ENCODE data around the gene CCDC70.

The CCDC70 gene

DNA sequence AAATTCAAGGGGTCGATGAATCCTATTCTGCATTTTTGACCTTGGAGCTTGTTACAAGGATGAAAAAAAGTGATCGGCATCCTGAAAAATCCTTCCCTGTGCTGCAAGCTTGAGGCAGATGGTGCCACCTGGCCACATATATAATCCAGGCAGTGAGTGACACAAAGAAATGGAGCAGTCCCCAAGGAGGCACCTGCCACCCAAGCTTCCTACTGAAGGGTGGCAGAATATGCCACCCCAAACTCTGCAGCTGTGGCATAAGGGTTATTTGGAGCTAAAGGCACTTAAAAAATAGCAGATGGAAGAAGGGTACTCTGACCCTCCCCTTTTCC is 32.2 kb upstream of the CCDC70 start:
- DNase-seq, result no peak

- DNase-seq, result no peak
Observed at GRCh38 chr13:51831519-51831918, 30.2 kb upstream of the CCDC70 start.

DNA sequence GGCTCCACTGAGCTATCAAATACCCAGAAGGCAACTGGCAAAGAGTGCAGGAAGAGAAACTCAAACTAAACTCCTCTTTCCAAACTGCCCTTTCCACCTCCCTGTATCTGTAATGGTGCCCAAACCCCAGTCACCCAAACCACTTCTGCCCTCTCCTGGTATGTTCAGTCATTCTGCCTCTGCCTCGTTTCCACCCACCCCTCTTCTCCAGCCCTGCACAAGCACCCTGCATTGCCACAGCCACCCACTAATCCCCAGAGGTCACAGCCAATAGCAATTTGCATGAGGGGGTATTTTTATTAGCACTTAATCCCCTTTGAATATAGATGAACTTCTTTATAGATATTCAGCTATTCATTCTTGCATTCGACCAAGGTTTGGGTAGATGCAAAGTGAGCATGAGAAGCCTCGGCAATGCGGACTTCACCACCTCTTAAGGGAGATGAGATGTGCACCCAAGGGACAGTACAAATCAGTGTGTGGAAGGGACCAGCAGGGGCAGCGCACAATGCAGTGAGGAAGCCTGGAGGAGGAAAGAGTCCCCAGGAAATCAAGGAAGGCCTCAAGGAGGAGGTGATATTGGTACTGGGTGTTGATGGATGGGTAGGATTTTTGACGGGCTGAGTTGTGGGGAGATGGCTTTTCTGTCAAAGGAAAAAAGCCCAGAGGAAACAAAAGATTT is 29.2 kb upstream of the CCDC70 start:
- DNase-seq, result no peak

GRCh38 chr13:51833980-51834379 is 27.8 kb upstream of the CCDC70 start:
- no peak for DNase-seq

DNA sequence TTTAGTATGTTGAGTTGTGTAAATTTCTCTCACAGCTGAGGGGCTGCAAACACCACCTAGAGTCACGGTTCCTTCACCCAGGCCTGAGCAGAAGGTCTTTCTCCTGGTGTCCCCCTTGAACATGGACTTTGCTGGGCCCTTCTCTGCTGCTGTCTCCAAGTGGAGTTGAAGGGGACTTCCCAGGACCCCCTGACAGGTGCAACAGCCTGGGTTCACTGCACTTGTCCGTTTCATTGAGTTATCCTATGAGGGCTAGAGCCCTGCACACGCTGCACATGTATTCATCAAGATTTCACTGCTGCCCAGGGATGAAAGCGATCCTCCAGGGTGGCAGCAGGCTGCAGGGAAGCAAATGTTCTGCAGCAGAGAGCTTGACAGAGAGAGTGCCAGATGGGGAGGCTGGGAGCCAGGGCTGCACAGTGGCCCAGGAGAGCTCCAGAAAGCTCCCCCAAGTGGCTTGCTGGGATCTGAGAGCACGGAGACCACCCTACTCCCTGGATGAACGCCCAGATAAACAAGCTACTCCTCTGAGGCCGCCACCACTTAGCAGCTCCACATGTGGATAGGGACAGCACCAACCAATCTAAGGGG is 27.1 kb upstream of the CCDC70 start:
- DNase-seq, result no peak

DNA sequence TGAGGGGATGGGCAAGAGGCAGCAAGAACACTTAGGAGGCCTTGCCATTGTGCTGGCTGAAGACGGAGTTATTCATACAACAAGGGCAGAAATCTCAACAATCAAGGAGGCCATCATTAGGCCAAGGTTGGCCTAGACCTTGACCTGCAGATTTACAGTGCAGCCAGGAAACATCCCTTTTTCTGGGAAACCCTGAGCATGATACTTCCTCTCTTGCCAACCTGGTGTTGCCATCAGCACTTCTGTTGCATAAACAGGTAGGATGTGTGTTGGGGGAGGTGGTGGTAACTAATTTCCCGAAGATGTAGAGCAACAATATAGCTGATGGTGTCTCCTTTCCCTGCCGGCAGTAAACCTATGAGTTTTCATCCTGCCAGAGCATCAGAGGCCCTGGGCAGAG is 24.8 kb upstream of the CCDC70 start:
- DNase-seq, result no peak

DNA sequence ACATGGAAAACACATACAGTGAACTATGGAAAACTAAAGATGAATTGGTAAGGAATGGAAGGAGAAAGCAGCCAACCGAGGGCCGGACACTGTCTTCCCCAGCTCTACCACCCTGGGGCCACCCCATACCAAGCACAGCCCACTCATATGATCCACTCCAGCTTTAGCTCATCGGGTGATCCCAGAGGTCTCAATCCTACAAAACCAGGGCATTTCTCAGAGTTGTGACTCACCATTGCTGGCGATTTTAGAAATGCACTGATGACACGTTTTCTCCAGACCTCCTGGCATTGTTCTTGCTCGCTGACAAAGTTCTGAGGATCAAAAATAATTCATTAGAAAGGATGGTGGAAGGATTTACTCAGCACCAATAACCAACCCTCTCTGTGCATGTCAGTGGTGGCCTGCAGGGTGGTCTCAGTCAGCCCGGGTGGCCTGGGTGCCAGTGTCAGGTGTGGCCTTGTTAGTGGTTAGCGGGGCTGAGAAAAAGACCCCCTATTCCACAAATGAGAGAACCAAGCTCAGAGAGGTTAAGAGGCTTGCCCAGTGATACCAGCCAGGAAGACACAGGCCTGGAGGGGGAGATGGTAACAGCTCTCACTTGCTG is 23.4 kb upstream of the CCDC70 start:
- DNase-seq, result peak; percentile 78

DNA sequence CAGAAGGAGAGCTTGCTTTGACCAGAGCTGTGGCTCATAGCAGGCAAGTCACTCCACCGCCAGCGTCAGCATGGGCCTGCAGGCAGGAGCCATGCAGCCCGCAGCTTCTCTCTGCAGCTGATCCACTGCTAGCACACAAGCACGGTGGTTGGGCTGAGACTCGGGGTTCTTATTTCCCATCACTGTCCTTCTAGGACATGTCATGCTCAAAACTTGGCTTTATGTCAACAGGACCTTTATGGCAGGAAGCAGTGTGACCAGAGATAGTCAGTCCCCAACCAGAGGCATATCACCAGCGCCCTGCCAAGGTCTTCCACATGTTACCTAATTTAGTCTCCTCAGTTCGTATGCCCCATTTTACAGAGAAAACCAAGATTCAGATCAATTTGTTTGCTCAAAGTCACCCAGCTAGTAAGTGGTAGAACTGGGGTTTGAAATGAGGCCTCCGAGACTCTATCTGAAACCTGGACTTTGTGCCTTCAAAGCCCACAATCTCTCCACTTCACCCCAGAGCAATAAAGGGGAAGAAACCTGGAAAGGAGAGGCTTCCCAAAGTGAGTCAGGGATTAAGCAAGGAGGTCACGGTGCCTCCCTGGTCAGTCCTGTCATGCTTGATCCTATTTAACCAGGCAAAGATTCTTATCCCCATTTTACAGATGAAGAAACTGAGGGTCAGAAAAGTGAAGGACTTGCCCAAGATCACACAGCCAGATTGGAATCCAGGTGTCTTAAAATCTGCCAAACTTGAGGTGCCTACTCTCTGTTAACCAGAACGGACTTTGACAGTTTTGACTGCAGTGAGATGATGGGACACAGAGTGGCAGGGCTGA is 21.8 kb upstream of the CCDC70 start:
- DNase-seq, result no peak

- no peak for DNase-seq
Observed at GRCh38 chr13:51840917-51841316, 20.9 kb upstream of the CCDC70 start.

DNA sequence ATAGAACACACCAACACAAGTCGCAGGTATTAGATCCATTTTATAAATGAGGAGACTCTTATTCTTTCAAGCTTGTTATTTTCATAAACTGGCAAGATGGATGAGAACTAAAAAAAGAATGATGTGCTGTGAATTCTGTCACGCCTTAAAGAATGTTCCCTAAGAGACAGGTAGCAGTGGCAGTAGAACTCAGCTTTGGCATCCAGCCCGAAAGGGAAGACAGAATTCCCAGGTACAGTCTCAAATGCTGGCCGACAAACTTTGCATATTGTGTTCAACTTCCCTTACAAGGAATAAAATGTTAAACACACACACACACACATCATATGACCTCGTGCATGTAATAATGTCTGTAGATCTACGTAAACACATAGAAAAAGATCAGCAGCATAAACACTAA is 20.0 kb upstream of the CCDC70 start:
- no peak for DNase-seq

- no peak for DNase-seq
Observed at GRCh38 chr13:51843529-51843928, 18.2 kb upstream of the CCDC70 start.

GRCh38 chr13:51844862-51845573 is 16.8 kb upstream of the CCDC70 start, which contains the start of gene TMEM272:
Gene TMEM272 (minus strand): TSS chr13:51845177. CDS start chr13:51838530, 6,647 bp downstream.
- DNase-seq, result peak; percentile 39

DNA sequence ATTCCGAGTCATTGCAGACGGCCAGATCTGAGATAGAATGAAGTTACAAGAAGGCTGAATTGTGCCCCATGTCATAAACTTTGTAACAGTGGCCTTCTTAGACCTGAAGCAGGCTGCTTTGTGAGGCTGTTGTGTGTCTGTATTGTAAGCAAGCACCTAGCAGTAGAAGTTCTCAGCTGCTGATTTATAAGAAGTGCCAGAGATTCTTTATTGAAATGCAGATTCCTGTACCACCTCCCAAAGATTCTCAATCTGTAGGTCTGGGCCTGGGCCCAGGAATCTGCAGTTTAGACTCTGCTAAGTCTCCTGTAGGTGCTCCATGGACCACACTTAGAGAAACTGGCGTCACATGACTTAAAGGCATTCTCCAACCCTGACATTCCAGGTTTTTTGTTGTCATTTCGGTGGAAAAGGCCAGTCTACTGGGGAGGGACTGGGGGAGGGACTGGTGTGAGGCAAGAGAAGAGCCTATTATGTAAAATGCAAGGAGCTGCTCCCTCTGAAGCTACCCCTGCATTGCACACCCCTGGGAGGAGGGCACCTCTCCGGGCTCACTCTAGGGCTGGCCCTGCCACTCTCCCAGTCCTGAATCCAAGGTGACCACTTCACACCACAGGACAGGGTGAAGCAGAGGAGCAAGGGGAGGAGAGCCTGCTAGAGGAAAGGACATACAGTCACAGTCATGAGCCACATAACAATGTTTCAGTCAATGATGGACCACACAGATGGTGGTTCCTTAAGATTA is 16.0 kb upstream of the CCDC70 start:
- DNase-seq, result no peak

GRCh38 chr13:51846756-51847155 is 15.0 kb upstream of the CCDC70 start:
- DNase-seq, result no peak

- peak; percentile 69 for DNase-seq
Observed at GRCh38 chr13:51848674-51849073, 13.1 kb upstream of the CCDC70 start.

- DNase-seq, result peak; percentile 27
Observed at GRCh38 chr13:51849145-51850101, 12.3 kb upstream of the CCDC70 start.

DNA sequence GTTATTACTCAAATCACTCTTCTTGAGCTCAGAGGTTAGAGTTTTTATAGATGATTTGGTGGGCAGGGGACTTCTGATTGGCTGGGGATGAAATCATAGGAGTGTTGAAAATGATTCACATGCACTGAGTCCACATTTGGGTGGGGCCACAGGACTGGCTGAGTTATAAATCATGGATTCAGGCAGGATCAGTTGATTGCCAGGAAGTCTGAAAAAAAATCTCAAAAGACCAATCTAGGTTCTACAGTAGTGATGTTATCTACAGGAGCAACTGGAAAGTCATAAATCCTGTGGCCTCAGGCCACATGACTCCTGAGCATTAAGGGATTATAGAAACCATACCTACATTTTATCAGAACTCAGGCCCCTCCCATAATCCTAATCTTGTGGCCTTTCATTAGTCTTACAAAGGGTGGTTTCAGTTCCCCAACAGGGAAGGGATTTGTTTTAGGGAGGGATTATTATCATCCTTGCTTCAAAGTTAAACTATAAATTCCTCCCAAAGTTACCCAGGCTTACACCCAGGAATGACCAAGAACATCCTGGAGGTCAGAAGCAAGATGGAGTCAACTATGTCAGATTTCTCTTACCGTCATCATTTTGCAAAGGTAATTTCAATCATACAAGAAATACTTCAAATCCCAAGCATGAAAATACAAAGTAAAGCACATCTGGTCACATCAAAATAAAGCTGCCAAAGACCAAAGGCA is 5.6 kb upstream of the CCDC70 start:
- DNase-seq, result no peak

GRCh38 chr13:51856998-51857397 is 4.8 kb upstream of the CCDC70 start:
- DNase-seq, result no peak

DNA sequence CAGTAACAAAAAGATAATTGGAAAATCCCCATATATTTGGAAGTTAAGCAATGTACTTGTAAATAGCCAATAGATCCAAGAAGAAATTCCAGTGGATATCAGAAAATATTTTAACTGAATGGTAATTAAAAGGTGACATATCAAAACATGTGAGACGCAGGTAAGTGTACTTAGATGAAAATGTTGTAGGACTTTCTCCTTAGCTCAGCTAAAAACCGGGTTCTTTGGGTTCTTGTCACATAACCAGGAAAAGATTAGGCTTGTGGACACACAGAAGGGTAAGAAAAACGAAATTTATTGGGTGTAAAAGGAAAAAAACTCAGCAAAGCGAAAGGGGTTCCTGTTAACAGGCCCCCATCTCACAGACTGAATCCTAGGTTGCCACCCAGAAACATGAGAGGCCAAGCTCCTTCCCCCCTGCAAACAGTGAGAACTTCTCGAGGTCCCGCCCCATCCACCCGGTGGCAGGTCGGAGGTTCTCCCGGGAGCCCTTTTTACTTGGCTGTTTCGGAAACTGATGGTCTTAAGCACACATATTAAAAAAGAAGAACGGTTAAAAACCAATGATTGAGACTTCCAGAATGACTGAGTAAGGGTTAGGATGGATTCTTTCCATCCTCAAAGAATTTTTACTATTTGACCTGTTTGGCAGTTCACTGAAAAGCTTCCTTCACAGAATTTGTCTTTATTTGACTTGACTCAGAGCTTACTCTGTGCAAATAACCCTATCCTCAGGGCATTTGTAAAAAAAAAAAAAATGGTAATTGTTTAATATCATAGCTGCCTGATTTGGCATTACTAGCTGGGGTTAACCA is 3.1 kb upstream of the CCDC70 start:
- DNase-seq, result no peak
